ENCODE results near the gene SAP30.

SAP30 gene

GRCh38 chr4:173420801-173421200, 50.0 kb downstream of the SAP30 start:
- no peak for DNase-seq (ENCODE audit: low read depth)

GRCh38 chr4:173424899-173425805, 54.4 kb downstream of the SAP30 start:
- DNase-seq (ENCODE audit: low read depth), result no peak
- no peak for TF ChIP-seq MAX (IDR thresholded peaks at IDR 0.05; ENCODE audit: low read depth, low read length)
- no peak for TF ChIP-seq CTCF (IDR thresholded peaks at IDR 0.05; ENCODE audit: low read depth, low read length)
- TF ChIP-seq POLR2A (IDR thresholded peaks at IDR 0.05; ENCODE audit: extremely low read depth, insufficient read length), result no peak
- no peak for TF ChIP-seq MYC (IDR thresholded peaks at IDR 0.05; ENCODE audit: low read depth, low read length)
- no peak overlapping the region for H3K4me3 ChIP-seq (ENCODE audit: low read depth, low read length)

More at GRCh38 chr4:173420801-173421200, 50.0 kb downstream of the SAP30 start:
- TF ChIP-seq POLR2A (IDR thresholded peaks at IDR 0.05; ENCODE audit: extremely low read depth, insufficient read length), result no peak
- TF ChIP-seq MAX (IDR thresholded peaks at IDR 0.05; ENCODE audit: low read depth, low read length), result no peak
- no peak for TF ChIP-seq MYC (IDR thresholded peaks at IDR 0.05; ENCODE audit: low read depth, low read length)
- TF ChIP-seq CTCF (IDR thresholded peaks at IDR 0.05; ENCODE audit: low read depth, low read length), result no peak
- H3K4me3 ChIP-seq (ENCODE audit: low read depth, low read length), result no peak overlapping the region

GRCh38 chr4:173426064-173426463, 55.3 kb downstream of the SAP30 start:
- TF ChIP-seq MAX (IDR thresholded peaks at IDR 0.05; ENCODE audit: low read depth, low read length) (no peak), MYC (IDR thresholded peaks at IDR 0.05; ENCODE audit: low read depth, low read length) (no peak), CTCF (IDR thresholded peaks at IDR 0.05; ENCODE audit: low read depth, low read length) (no peak), POLR2A (IDR thresholded peaks at IDR 0.05; ENCODE audit: extremely low read depth, insufficient read length) (no peak)
- DNase-seq (ENCODE audit: low read depth), result no peak
- H3K4me3 ChIP-seq (ENCODE audit: low read depth, low read length), result no peak overlapping the region
